Germinal center (tissue), 1 donor: ENCODE measurements around the gene CEACAM16.

Experiments
- DNase-seq: peaks from one replicate; pipeline ENCODE4 v3.0.0; 2012; ENCODE audit warnings: mixed read lengths, low spot score

CEACAM16 gene

DNA sequence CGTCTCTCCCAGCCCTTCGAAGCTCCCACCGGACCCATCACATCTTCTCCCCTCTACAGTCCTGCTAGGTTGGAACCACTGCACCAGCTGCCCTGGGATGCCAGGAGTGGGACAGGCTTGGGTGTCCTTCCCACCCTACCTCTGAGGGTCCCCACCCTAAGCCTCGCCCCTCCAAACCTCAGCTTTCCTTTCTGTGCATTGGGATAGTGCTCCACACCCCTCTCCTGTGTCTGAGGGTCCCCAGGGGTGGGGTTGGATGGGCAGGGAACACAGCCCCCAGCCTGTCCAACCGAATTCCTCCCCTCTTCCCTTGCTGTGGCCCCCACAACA, 47.6 kb downstream of the CEACAM16 start:
- DNase-seq, result no peak

DNA sequence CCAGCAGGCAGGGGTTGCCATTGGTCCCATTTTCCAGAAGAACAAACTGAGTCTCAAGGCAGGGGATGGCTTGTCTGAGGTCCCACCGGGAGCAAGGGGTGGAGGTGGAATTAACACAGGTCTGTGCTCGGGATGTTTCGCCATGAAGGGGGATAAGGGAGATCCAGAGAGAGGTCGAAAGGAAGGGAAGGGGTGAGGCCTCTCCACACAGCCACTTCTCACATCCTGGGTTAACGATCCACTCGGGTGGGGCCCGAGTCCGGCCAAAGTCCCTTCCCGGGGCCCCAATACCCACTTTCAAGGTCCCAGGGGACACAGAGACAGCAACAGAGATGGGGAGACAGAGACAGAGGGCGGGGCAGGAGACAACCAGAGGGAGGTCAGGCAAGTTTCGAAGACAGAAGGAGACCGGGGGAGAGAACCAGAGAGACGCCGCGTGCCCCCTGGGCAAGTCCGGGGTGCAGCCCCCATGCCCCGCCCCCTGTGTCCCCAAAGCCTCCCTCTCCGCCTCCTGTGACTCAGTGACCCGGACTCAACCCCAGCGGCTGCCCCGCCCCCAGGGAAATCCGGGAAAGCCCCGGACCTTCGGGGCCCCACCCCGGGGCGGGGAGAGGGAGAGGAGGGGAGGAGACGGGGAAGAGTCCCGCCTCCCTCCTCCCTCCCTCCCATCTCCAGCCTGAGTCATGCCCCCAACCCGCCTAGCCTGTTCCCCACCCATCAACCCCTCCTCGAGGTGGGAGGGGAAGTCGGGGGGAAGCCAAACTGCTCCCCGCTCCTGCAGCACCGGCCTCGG, 48.2 kb downstream of the CEACAM16 start:
- peak; percentile 76 for DNase-seq

DNA sequence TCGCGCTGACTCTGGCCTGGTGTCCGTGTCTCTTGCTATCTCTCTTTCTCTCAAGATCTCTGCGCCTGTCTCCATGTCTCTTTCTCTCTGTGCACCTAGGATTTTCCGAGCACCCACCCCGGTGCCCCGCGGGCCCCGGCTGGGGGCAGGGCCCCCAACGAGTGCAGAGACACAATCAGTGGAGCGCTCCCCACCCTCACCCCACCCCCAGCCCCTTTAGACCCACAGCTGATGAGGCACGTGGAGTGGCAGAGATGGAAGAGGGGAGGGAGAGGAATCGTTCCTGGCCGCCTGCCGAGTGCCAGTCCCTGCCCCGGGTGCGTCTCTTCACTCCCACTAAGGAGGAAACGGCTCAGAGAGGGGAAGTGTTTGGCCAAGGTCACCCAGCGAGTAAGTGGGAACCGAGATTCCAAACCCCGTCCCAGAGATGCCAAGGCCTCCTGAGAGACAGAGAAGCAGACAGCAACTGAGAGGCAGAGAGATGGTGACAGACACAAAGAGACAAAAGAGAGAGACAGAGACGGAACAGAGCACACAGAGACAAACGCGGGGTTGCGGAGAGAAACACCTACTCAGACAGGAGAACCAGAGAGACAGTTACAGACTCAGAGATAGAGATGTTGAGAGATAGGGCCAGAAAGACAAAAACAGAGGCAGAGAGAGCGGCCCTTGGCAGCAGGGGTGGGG, 48.9 kb downstream of the CEACAM16 start:
- DNase-seq, result no peak

DNA sequence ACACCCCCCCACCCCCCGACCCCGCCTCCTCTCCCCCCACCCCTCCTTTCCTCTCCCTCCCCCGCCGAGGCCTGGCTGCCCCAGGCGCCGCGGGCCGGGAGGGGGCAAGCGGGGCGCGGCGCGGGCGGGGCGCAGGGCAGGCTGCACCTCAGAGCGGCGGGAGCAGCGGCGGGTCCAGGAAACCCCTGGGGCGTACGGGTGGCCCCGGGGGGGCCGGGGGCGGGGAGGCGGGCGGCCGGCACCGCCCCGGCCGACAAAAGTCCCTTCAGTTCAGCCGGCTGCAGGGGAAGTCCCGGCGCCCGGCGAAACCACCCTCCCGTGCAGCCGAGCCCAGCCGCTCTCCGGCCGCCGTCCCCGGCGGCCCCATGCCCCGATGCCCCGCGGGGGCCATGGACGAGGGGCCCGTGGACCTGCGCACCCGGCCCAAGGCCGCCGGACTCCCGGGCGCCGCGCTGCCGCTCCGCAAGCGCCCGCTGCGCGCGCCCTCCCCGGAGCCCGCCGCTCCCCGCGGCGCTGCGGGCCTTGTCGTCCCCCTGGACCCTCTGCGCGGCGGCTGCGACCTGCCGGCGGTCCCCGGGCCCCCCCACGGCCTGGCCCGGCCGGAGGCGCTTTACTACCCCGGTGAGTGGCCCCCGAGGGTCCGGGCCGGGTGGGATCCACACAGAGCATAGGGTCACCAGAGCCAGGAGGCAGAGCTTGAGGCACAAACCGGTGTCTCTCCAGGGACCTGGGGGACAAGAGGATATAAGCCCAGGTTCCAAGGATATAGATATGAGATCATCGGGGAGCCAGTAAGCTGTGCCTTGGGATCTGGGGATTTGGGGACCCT, 49.7 kb downstream of the CEACAM16 start, which contains the start of gene BCL3:
TSS of gene BCL3 (plus strand) at position 283 of the 829 bp plus-strand sequence. CDS start at position 366, 83 bp downstream.
- peak; percentile 75 for DNase-seq

DNA sequence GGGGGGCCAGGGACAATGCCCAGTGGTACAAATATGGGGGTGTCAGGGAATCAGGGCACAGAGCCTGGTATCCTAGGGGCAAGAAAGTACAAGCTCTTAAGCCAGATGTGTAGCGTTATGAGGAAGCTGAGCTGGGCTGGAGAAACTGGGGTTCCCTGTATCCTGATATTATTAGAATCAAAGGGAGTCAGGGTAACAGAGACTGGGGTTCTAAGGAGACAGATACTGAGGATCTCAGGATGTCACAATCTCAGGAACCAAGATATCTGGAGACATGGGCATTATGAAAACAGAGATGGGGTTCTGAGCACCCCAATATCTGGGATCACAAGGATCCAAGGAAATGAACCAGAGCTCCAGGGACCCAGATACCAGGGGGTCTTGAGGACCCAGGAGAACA, 50.3 kb downstream of the CEACAM16 start:
- no peak for DNase-seq

DNA sequence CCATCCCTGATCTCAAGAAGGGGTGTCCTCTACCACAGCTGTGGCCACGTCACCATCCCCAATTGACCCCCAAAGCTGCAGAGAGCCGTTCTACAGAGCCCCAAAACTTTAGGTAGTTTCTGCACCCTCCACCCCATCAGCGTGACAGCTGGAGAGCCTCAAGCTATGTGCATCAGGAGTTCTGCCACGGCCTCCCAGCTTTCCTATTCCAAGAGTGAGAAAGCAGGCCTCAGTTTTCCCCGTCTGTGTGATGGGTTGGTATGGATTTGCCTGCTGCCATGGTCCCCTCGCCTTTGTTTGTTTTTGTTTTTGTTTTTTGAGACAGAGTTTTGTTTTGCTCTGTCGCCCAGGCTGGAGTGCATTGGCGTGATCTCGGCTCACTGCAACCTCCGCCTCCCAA, 51.0 kb downstream of the CEACAM16 start:
- DNase-seq, result no peak

DNA sequence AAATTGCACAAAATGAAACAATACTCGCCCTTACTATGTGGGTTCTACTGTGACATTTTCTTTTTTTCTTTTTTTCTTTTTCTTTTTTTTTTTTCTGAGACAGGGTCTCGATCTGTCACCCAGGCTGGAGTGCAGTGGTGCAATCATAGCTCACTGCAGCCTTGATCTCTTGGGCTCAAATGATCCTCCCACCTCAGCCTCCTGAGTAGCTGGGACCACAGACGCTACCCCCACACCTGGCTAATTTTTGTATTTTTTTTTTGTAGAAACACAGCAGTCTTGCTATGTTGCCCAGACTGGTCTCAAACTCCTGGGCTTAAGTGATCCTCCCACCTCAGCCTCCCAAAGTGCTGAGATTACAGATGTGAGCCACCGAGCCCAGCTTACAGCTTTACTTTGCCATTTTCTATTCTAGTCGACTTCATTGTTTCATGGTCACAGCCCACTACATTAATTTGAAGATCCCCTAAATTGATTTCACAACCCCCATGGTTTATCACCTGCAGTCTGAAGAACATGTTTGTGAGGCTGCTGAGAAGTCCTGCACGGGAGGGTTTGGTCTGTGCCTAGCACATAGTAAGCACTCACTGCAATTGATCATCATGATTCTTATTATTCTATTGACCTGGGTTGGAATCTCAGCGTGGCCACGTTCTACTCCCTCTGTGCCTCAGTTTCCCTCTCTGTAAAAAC, 53.3 kb downstream of the CEACAM16 start:
- DNase-seq, result no peak

DNA sequence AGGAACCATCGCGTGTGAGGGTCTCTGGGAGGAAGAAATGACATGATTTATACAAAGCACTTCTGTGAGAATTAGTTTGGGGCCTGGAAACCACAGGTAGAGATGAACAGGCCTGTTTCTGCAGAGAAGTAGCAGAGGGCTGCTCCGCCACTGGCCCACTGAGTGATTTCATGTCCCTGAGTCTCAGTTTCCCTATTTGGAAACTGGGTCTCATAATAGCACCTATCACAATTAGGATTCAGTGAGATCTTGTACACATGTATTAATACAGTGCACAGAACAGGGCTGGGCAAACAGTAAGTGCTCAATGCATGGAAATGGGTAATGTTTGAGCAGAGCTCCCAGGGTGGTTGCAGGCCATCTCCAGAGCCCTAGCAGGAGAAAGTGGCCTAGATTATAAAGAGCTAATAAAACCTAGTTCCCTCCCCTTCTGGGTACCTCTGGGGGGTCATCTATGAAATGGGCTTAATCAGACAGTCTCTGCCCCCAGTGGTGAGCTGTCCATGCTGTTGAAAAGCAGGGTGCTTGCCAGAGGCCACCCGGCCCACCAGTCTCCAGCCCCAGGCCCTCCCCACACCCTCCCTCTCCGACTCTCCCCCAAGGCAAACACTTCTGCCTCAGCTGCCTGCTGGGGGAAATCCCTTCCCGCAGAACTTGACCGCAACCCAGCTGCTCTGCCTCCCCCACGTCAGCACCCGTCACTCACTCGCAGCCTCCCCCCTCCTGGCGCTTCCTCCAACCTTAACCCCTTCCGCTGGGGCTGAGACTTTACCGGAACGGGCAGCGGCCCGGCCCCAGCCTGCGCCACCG, 54.1 kb downstream of the CEACAM16 start:
- DNase-seq, result peak; percentile 93

DNA sequence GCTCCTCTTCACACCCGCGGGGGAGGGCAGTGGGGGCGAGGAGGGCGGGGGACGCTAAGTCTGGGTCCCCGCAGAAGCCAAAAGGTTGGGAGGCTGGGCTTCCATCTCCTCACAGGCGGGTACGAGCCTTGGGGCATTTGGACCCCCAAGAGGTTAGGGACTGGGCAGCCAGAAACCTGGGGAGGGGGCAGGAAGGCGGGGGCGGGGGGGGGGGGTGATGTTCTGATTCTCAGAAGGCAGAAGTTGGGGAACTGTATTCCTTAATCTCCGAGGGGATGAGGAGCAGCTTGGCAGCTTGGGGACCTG, 54.6 kb downstream of the CEACAM16 start:
- DNase-seq, result peak; percentile 41

DNA sequence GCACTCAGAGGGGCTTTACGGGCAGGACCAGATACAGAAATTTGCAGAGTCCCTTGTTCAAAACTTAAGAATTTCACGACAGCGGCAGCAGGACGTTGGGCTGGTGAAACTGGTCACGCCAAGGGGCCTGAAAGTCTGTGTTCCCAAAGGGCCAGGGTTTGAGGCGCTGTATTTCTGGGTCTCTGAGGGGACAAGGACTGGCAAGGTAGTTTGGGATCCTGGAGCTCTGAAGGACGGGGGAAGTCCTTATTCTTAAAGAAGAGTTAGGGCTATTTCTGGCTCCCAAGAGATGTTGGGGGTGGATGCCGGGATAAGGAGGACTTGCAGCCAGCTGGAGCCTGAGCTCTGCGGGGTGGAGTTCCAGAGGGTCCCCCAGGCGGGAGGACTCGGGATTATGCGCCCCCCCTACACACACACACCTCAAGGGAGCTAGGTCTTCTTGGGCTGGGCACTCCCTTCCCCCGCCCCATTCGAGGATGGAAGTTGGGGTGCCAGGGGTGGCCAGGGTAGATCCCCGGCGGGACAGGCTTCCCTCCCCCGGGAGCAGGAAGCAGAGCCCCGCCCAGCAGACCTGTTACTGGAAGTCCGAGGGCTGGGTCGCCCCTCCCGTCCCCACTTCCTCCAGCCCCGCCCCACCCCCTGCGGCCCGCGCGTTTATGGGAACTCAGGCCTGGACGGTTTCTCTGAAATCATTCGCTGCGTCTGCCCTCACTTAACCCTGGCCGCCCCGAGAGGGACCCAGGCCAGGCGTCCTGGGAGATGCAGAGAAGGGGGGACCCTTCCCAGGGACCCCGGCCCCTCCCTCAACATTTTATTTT, 55.2 kb downstream of the CEACAM16 start:
- peak; percentile 69 for DNase-seq

DNA sequence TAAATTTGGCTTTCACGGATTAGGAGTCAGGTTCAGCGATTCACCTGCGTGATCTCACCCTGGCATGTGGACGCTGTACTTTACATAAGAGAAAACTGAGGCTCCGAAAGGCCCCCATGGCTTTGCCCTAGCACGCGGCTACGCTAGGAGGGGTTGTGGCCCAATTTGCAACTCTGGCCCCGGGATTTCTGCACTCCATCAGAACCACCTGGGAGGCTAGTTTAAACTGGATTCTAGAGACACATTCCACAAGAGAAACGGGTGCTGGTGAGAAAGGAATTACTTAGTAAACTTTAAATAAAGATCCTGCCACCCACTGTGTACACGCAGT, 55.8 kb downstream of the CEACAM16 start:
- no peak for DNase-seq

DNA sequence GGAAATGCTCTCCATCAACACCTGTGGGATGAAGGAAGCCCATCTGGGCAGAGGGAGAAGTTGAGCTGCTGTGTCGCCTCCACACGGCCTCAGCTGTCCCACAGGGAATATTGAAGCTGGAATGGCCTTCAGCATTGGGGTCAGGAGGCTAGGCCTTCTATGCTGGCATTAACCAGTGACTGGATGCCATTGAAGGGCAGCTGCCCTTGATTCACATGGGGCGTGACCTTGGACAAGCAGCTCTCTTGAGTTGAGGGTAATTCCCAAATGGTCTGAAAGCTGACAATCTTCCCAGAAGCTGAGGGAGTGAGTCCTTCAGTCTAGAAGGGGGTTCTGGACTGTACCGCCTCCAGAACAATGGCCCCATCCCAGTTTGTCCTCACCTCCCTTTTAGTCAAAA, 56.3 kb downstream of the CEACAM16 start:
- DNase-seq, result no peak

DNA sequence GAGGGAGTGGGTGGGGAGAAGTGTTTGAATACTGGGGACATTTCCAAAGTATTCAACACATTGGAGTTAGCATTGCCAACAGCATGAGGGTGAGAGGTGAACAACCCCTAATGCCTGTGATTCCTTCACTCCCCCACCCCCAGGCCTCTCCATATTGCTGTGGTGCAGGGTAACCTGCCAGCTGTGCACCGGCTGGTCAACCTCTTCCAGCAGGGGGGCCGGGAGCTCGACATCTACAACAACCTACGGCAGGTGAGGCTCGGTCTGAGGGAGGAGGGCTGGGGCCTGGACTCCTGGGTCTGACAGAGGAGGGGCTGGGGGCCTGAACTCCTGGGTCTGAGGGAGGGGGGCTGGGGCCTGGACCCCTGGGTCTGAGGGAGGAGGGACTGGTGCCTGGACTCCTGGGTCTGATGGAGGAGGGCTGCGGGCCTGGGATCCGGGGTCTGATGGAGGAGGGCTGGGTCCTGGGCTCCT, 57.2 kb downstream of the CEACAM16 start:
- no peak for DNase-seq

DNA sequence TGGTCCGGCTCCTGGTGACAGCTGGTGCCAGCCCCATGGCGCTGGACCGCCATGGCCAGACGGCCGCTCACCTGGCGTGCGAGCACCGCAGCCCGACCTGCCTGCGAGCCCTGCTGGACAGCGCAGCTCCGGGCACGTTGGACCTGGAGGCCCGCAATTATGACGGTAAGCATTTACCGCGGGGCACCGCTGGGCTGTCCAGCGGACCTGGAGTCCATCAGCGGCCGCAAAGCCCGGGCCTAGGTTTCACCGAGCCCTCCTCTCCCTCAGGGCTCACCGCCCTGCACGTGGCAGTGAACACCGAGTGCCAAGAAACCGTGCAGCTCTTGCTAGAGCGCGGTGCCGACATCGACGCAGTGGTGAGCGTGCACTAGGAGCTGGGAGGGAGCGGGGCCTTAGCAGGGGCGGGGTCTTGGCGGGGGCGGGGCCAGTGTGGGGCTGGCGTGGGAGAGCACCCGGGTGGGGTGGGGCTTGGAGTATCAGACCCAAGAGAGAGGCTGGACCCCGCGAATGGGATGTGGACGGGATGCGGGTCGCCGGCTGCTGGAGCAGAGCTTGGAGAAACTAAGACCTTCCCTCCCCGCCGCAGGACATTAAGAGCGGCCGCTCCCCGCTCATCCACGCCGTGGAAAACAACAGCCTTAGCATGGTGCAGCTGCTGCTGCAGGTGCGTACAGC, 58.2 kb downstream of the CEACAM16 start:
- DNase-seq, result no peak

DNA sequence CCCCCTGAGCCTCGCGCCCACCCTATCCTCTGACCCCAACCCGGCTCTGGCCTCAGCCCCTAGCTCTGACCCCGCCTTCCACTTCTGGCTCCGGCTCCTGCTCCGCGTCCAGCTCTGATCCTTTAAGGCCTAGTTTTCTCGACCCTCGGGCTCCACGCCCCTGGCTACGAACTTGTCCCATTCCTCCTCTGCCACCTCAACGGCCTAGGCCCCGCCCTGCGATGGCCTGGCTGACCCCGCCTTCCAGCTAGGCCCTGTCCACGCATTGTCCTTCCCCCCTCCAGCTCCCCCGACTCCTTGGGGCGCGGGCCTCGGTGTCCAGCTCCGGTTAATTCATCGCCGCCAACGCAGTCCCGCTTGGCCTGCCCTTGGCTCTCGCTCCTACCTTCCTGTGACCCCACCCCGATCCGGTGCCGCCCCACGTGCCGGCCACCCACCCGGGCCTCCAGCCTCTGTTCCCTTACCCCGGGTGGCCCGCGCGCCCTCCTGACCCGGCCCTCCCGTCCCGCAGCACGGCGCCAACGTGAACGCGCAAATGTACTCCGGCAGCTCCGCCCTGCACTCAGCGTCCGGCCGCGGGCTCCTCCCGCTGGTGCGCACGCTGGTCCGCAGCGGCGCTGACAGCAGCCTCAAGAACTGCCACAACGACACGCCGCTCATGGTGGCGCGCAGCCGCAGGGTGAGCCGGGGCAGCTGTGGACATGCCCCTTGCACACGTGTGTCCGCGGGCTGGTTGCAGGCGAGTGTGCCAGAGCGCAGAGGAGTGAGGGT, 59.0 kb downstream of the CEACAM16 start:
- DNase-seq, result no peak

DNA sequence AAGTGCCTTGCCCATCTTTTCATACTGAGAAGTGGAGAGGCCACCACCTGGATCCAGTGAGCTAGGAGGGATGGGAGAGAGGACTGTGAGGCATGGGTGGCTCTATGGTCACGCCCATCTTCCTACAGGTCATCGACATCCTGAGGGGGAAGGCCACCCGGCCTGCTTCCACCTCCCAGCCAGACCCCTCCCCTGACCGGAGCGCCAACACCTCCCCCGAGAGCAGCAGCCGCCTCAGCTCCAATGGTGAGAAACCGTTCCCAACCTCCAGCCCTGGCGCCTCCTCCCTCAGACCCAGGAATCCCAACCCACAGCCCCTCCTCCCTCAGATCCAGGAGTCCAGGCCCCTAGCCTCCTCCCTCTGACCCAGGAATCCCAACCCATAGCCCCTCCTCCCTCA, 59.6 kb downstream of the CEACAM16 start:
- no peak for DNase-seq

DNA sequence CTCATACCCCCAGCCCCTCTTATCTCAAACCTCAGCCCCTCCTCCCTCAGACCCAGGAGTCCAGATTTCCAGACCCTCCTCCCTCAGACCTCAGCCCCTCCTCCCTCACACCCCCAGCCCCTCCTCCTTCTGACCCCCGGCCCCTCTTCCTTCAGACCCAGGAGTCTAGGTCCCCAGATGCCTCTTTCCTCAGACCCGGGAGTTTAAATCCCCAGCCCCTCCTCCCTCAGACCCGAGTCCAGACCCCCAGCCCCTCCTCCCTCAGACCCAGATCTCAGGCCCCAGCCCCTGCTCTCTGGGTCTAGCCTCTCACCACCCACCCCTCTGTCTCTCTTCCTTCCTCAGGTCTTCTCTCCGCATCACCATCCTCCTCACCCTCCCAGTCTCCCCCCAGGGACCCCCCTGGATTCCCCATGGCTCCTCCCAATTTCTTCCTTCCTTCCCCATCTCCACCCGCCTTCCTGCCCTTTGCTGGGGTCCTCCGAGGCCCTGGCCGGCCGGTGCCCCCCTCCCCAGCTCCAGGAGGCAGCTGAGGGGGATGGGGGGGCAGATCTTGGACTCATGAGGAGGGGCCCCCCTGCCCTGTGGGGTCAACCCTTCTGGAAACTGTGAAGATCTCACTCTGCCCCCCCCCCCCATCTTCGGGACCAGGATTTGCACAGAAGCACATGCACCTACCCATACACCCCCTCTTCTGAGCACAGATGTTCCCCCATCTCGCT, 60.3 kb downstream of the CEACAM16 start:
- no peak for DNase-seq
